ENCODE measurements around the gene PCDHGB1. TPM values are rescaled to one million over a fixed set of nuclear protein-coding genes. Genes with fewer than 3 reads are reported as not detected.
A peak's percentile ranks its signal among the peaks of the same experiment; 100 is the strongest.

PCDHGB1 gene
- total RNA-seq, 2 experiments from 2014 or later, result 3.0 to 4.1 TPM

GRCh38 chr5:141382469-141383294 lies 32.8 kb downstream of the PCDHGB1 start, which contains the start of gene PCDHGA7:
PCDHGA7 (plus strand) TSS chr5:141382742; CDS start chr5:141382900, 158 bp downstream.
- H3K4me2 ChIP-seq (ENCODE audit: low read length), result peak within 1 kb of the TSS; percentile 61
- CTCF ChIA-PET (ENCODE audit: unreplicated experiment), result interaction anchor here (0.7 kb wide), 2 partner anchors 33 to 181 kb away, joined by 3 to 5 read pairs; partner anchors contain the start of gene PCDHGB1

GRCh38 chr5:141383345-141383744 lies 33.4 kb downstream of the PCDHGB1 start:
- no peaks in the 10 kb centered on the region for H4K20me1 ChIP-seq (ENCODE audit: insufficient read depth, low read length)
- no peaks in the 10 kb centered on the region for H3K9me2 ChIP-seq (ENCODE audit: insufficient read depth, low read length)
- peak overlapping the region; percentile 57; the same call in 1 of the 2 replicates for H2AFZ ChIP-seq (ENCODE audit: low read length)
- peak overlapping the region; percentile 68 for H3K4me3 ChIP-seq (ENCODE audit: low read depth, low read length, poor library complexity, severe bottlenecking)
- no TSS peak for BruUV-seq (replicated peaks)
- peak overlapping the region; percentile 61 for H3K4me2 ChIP-seq (ENCODE audit: low read length)
- no peaks in the 10 kb centered on the region for H3K79me2 ChIP-seq (ENCODE audit: insufficient read depth, low read depth, low read length)
- H3K4me1 ChIP-seq (ENCODE audit: insufficient read depth, low read length, poor library complexity, severe bottlenecking), result no peaks in the 10 kb centered on the region
- ChIA-PET POLR2A (no interaction called here), CTCF (ENCODE audit: unreplicated experiment) (interaction anchor here (0.7 kb wide), 2 partner anchors 33 to 181 kb away, joined by 3 to 5 read pairs; partner anchors contain the start of gene PCDHGB1)
- TF ChIP-seq CTCF (conservative IDR thresholded peaks at IDR 0.05; ENCODE audit: low read length), result no peak
- TF ChIP-seq EZH2phosphoT487 (IDR thresholded peaks at IDR 0.05; ENCODE audit: borderline replicate concordance, low read depth, low read length), result no peak
- no peaks in the 10 kb centered on the region for H3K36me3 ChIP-seq (ENCODE audit: insufficient read depth, low read length)
- H3K9me3 ChIP-seq (ENCODE audit: low read length), result no peaks in the 10 kb centered on the region
- intact Hi-C loops (cut with micrococcal nuclease; ENCODE audit: unreplicated experiment), result no loop called here
- H3K27ac ChIP-seq (ENCODE audit: low read depth, low read length, poor library complexity, severe bottlenecking), result no peak overlapping the region
- DNase-seq (ENCODE audit: low spot score), result no peak

More at GRCh38 chr5:141382469-141383294, 32.8 kb downstream of the PCDHGB1 start, which contains the start of gene PCDHGA7:
- intact Hi-C loops (cut with micrococcal nuclease; ENCODE audit: unreplicated experiment), result no loop called here
- BruUV-seq (replicated peaks), result TSS peak; percentile 35
- TF ChIP-seq EZH2phosphoT487 (IDR thresholded peaks at IDR 0.05; ENCODE audit: borderline replicate concordance, low read depth, low read length) (no peak), CTCF (conservative IDR thresholded peaks at IDR 0.05; ENCODE audit: low read length) (peak; percentile 76)
- H3K9me3 ChIP-seq (ENCODE audit: low read length), result no peaks in the 10 kb centered on the region
- H2AFZ ChIP-seq (ENCODE audit: low read length), result peak within 1 kb of the TSS; percentile 57
- H3K9me2 ChIP-seq (ENCODE audit: insufficient read depth, low read length), result no peaks in the 10 kb centered on the region
- POLR2A ChIA-PET, result interaction anchor here (0.5 to 0.9 kb wide), 2 partner anchors 8 to 80 kb away, joined by 3 read pairs; no protein-coding TSS in a partner anchor
- peak; percentile 59 for DNase-seq (ENCODE audit: low spot score)
- no peaks in the 10 kb centered on the region for H4K20me1 ChIP-seq (ENCODE audit: insufficient read depth, low read length)
- no peak within 1 kb of the TSS for H3K27ac ChIP-seq (ENCODE audit: low read depth, low read length, poor library complexity, severe bottlenecking)
- peak within 1 kb of the TSS; percentile 68 for H3K4me3 ChIP-seq (ENCODE audit: low read depth, low read length, poor library complexity, severe bottlenecking)
- H3K4me1 ChIP-seq (ENCODE audit: insufficient read depth, low read length, poor library complexity, severe bottlenecking), result no peaks in the 10 kb centered on the region
- no peaks in the 10 kb centered on the region for H3K79me2 ChIP-seq (ENCODE audit: insufficient read depth, low read depth, low read length)
- no peaks in the 10 kb centered on the region for H3K36me3 ChIP-seq (ENCODE audit: insufficient read depth, low read length)

Measured in OCI-LY7 (cell line).